Panc1 (cell line): ENCODE data around the gene BTG4.

Source experiments
- POLR2AphosphoS5 ChIP-seq: IDR thresholded peaks from 2 replicates; pipeline ENCODE4 v1.6.1; 2012; ENCODE audit warnings: mild to moderate bottlenecking, low read depth, low read length, moderate library complexity
- TCF7L2 ChIP-seq: IDR thresholded peaks from 2 replicates; pipeline ENCODE4 v1.6.1; 2011; ENCODE audit warnings: mild to moderate bottlenecking, low read depth, low read length, inconsistent platforms
- TF ChIP-seq, protein P1 (sequence below): fragments of 450-650 bp; IDR thresholded peaks from 2 replicates; pipeline ENCODE4 v1.5.1; 2017; ENCODE audit warnings: mild to moderate bottlenecking
- TF ChIP-seq, protein P2 (sequence below), 2 experiments: IDR thresholded peaks; 2 replicates each; pipeline ENCODE4 v1.6.1; 2011 to 2012; ENCODE audit warnings: low read depth in 2 of 2, control low read depth in 1 of 2, low read length in 1 of 2, mild to moderate bottlenecking in 1 of 2, moderate library complexity in 1 of 2; ENCODE audit not compliant: insufficient read depth in 1 of 2

DNA sequence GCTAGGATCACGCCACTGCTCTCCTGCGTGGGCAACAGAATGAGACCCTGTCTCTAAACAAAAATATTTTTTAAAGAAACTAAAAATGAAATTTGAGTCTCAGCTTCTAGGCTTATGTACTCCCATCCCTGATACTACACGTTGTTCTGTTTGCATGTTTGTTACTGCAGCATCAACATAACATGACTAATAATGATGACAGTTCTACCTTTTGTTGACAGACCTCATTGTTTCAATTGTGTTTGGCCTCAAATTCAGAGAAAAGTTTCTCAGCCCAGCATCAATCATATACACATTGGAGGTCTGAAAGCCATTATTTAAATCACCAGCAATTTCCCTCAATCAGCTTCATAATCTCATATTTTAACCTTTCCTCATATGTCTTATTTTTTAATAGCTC lies 49.1 kb upstream of the BTG4 start:
- TF ChIP-seq, protein P1, sequence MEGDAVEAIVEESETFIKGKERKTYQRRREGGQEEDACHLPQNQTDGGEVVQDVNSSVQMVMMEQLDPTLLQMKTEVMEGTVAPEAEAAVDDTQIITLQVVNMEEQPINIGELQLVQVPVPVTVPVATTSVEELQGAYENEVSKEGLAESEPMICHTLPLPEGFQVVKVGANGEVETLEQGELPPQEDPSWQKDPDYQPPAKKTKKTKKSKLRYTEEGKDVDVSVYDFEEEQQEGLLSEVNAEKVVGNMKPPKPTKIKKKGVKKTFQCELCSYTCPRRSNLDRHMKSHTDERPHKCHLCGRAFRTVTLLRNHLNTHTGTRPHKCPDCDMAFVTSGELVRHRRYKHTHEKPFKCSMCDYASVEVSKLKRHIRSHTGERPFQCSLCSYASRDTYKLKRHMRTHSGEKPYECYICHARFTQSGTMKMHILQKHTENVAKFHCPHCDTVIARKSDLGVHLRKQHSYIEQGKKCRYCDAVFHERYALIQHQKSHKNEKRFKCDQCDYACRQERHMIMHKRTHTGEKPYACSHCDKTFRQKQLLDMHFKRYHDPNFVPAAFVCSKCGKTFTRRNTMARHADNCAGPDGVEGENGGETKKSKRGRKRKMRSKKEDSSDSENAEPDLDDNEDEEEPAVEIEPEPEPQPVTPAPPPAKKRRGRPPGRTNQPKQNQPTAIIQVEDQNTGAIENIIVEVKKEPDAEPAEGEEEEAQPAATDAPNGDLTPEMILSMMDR = no peak
- TF ChIP-seq, protein P2, sequence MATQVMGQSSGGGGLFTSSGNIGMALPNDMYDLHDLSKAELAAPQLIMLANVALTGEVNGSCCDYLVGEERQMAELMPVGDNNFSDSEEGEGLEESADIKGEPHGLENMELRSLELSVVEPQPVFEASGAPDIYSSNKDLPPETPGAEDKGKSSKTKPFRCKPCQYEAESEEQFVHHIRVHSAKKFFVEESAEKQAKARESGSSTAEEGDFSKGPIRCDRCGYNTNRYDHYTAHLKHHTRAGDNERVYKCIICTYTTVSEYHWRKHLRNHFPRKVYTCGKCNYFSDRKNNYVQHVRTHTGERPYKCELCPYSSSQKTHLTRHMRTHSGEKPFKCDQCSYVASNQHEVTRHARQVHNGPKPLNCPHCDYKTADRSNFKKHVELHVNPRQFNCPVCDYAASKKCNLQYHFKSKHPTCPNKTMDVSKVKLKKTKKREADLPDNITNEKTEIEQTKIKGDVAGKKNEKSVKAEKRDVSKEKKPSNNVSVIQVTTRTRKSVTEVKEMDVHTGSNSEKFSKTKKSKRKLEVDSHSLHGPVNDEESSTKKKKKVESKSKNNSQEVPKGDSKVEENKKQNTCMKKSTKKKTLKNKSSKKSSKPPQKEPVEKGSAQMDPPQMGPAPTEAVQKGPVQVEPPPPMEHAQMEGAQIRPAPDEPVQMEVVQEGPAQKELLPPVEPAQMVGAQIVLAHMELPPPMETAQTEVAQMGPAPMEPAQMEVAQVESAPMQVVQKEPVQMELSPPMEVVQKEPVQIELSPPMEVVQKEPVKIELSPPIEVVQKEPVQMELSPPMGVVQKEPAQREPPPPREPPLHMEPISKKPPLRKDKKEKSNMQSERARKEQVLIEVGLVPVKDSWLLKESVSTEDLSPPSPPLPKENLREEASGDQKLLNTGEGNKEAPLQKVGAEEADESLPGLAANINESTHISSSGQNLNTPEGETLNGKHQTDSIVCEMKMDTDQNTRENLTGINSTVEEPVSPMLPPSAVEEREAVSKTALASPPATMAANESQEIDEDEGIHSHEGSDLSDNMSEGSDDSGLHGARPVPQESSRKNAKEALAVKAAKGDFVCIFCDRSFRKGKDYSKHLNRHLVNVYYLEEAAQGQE (IDR thresholded peaks at IDR 0.05; ENCODE audit: insufficient read depth in 1 of 2, low read depth in 2 of 2, low read length in 1 of 2) = no peak
- TF ChIP-seq POLR2AphosphoS5 (no peak), TCF7L2 (no peak)
